Measurements from ENCODE around the gene NFS1. TPM values are rescaled to one million over a fixed set of nuclear protein-coding genes. Genes with fewer than 3 reads are reported as not detected.

The NFS1 gene
- total RNA-seq, 1 donor from 2014 or later: 22.2 TPM

DNA sequence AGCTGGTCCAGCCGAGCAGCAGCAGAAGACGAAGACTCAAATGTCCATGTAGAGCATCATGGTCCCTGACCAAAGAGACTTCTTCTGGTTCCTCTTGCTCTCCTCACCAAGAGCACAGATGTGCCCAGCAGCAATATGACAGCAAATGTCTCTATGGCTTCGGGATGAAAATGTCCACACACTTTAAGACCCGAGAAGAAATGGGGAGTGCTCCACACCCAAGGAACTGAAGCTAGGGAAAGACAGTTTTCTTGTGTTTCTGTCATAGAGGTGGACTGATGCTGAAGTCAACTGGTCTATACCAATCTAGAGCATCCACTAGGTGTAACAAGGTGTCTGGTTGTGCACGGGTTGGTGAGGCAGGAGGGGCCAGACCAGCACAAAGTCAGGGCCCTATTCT is 29.9 kb downstream of the NFS1 start:
- Histone ChIP-seq H3K36me3 (peaks cover 60% of the 10 kb centered on the region), H3K27me3 (ENCODE audit: low read depth) (no peaks in the 10 kb centered on the region), H3K4me3 (no peak overlapping the region), H3K4me1 (no peaks in the 10 kb centered on the region), H3K27ac (no peak overlapping the region), H3K9me3 (no peaks in the 10 kb centered on the region)
- intact Hi-C loops (cut with DNase I): no loop called here
- TF ChIP-seq, protein P1, sequence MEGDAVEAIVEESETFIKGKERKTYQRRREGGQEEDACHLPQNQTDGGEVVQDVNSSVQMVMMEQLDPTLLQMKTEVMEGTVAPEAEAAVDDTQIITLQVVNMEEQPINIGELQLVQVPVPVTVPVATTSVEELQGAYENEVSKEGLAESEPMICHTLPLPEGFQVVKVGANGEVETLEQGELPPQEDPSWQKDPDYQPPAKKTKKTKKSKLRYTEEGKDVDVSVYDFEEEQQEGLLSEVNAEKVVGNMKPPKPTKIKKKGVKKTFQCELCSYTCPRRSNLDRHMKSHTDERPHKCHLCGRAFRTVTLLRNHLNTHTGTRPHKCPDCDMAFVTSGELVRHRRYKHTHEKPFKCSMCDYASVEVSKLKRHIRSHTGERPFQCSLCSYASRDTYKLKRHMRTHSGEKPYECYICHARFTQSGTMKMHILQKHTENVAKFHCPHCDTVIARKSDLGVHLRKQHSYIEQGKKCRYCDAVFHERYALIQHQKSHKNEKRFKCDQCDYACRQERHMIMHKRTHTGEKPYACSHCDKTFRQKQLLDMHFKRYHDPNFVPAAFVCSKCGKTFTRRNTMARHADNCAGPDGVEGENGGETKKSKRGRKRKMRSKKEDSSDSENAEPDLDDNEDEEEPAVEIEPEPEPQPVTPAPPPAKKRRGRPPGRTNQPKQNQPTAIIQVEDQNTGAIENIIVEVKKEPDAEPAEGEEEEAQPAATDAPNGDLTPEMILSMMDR (IDR thresholded peaks at IDR 0.05): no peak
- DNase-seq (no peak), ATAC-seq (no peak)

DNA sequence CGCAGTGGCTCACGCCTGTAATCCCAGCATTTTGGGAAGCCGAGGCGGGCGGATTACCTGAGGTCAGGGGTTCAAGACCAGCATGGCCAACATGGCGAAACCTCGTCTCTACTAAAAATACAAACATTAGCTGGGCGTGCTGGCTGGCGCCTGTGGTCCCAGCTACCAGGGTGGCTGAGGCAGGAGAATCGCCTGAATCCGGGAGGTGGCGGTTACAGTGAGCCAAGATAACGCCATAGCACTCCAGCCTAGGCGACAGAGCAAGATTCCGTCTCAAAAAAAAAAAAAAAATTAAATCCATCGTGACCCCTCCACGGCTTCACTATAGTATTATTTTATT is 33.2 kb downstream of the NFS1 start:
- H3K4me1 ChIP-seq: peaks cover 27% of the 10 kb centered on the region
- DNase-seq (no peak), ATAC-seq (no peak)
- H3K9me3 ChIP-seq: no peaks in the 10 kb centered on the region
- no peak overlapping the region for H3K27ac ChIP-seq
- peaks cover 27% of the 10 kb centered on the region for H3K36me3 ChIP-seq
- no peak overlapping the region for H3K4me3 ChIP-seq
- TF ChIP-seq, protein P1 (IDR thresholded peaks at IDR 0.05): no peak
- H3K27me3 ChIP-seq (ENCODE audit: low read depth): no peaks in the 10 kb centered on the region
- intact Hi-C loops (cut with DNase I): no loop called here

DNA sequence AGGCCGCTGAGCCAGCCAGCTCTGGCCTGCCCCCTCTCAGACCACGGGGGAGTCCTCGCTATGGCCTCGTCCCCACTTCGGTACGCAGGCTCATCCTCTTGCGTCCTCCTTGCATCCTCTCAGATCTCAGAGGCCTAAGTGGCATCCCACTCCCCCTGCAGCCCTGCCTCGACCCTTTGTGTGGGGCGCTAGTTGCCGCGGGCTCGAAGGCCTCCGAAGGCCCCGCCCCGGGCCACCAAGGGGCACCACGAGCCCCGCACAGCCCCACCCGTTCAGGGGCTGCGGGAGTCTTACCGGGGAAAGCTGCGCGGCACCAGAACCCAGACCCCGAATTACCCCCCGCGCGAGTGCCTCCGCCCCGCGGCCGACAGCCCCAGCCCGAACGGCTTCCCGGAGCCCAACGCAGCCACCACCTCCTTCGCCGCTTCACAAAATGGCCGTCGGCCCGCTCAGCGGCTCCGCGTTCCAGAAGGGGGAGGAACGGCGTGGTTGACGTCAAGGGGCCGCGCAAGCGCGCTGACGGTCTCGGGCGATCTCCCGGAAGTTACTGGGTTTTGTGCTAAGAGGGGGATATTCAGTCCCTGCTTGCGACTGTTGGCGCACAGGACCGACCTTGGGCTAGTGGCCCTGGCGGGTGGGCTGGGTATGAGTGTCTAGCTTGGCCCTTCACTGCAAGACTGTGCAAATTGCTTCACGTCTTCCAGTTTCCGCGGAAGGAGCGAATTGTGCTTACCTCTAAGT is 34.5 kb downstream of the NFS1 start, which contains the start of the genes CPNE1 and RBM12:
Gene CPNE1 (minus strand): TSS at position 435 of the 741 bp plus-strand sequence. CDS start 31,977 bp downstream, outside the sequence.
Gene RBM12 (minus strand): TSS at position 435 of the 741 bp plus-strand sequence. CDS start 9,578 bp downstream, outside the sequence.
- ATAC-seq (peak; percentile 97), DNase-seq (peak; percentile 94)
- H3K27ac ChIP-seq: peak within 1 kb of the TSS; percentile 98
- intact Hi-C loops (cut with DNase I): no loop called here
- no peaks in the 10 kb centered on the region for H3K9me3 ChIP-seq
- peaks cover 39% of the 10 kb centered on the region for H3K4me1 ChIP-seq
- TF ChIP-seq, protein P1 (IDR thresholded peaks at IDR 0.05): no peak
- H3K36me3 ChIP-seq: peaks cover 15% of the 10 kb centered on the region
- peak within 1 kb of the TSS; percentile 81 for H3K4me3 ChIP-seq
- H3K27me3 ChIP-seq (ENCODE audit: low read depth): no peaks in the 10 kb centered on the region

DNA sequence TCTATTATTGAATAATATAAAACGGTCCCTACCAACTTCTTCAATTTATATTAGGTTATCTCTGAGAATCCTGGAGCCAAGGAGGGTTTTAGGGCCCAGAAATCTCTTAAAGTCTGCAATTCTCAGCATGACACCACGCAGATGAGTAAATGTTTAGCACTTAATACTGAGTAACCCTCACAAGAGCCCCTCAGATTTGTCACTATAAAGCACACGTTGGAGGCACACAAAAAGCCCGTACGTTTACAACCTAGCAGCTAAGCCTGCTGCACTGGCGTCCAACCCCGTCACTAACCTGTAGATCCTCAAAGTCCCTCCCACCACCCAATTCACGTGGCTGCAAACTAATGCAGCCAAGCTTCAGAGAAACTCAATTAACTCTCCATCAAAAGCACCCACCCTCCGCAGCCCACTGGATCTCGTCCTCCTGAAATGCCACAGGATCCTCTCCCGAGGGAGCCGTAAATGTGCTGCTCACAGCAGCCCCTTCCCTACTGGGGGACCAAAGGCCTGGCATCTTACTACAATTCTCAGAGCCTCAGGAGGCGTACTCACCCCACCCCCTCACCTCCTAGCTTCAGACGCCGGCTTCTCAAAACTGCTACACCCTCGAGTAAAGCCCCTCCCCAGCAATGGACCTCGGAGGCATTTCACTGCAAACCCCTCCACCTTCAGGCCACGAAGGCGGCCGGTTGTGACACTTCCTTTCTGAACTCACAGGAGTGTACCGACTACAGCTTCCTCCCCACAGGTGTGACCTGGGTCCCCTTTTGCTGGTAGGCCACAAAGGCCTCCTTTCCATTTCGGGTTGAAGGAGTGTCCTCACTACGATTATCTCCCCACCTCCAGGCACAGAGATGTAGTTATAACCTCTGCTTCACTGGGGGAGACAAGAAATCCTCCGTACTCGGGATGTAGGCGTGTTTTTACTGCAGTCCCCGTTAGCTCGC is 35.4 kb downstream of the NFS1 start:
- TF ChIP-seq, protein P1 (IDR thresholded peaks at IDR 0.05): no peak
- peak overlapping the region; percentile 98 for H3K27ac ChIP-seq
- ATAC-seq: peak; percentile 47 to 58
- no peaks in the 10 kb centered on the region for H3K27me3 ChIP-seq (ENCODE audit: low read depth)
- H3K36me3 ChIP-seq: peaks cover 6% of the 10 kb centered on the region
- intact Hi-C loops (cut with DNase I): no loop called here
- DNase-seq: peak; percentile 56
- peak overlapping the region; percentile 81 for H3K4me3 ChIP-seq
- peaks cover 48% of the 10 kb centered on the region for H3K4me1 ChIP-seq
- H3K9me3 ChIP-seq: no peaks in the 10 kb centered on the region

DNA sequence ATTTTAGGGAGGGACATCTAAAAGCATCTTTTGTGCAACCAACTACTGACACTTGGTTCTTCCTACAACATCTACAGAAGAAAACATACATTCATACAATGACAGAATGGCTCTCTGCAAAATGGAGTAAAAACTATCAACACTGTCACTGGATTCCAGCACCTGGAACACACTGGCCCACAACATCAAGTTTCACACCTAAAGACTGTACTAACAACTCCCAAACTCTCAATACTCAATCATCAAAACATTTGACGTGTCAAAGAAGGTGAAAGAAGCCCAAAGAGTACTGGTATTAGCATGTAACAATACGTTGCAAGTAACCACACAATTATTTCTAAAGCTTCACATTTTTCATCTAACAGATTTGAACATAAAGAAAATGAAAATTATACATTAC is 36.6 kb downstream of the NFS1 start:
- Histone ChIP-seq H3K4me1 (peaks cover 60% of the 10 kb centered on the region), H3K27me3 (ENCODE audit: low read depth) (no peaks in the 10 kb centered on the region), H3K4me3 (peak overlapping the region; percentile 81), H3K27ac (no peak overlapping the region), H3K9me3 (no peaks in the 10 kb centered on the region), H3K36me3 (no peaks in the 10 kb centered on the region)
- TF ChIP-seq, protein P1 (IDR thresholded peaks at IDR 0.05): no peak
- ATAC-seq (no peak), DNase-seq (no peak)
- intact Hi-C loops (cut with DNase I): no loop called here

Measured in lower lobe of right lung (tissue), 2 donors.